Measurements from ENCODE around the gene MX1.
"Not testable (repeated sequence)": the region's sequence is repeated elsewhere in the genome, so short reads cannot be mapped to it uniquely, and the experiment has no call there.

Gene MX1

DNA sequence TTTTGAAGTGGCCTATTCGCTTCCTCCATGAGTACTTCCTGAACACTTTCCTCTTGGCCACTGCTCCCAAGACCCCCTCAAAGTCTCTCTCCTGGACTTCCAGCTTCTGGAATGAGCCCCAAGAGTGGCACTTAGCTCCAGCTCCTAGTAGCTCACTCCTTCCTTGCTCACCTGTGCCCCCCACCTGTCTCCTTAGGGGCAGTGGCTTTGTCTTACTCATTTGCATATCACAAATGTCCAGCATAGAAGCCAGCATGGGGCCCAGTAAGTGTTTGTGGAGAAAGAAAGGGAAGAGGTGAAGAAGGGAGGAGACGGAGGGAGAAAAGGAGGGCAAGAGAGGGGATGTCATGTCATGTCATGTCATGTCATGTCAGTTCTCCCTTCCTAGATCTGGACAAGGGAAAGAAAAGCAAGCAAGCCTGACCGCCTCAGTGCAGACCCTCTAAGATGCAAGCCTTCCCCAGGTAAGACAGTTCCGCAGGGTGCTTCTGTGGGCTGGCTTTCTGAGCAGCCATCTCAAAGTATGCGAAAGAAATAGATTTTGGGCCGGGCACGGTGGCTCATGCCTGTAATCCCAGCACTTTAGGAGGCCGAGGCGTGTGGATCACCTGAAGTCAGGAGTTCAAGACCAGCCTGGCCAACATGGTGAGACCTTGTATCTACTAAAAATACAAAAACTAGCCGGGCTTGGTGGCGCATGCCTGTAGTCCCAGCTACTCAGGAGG, 6.9 kb upstream of the MX1 start:
- TF ChIP-seq CTCF (IDR thresholded peaks at IDR 0.05), result no peak
- peaks cover 18% of the 10 kb centered on the region for H3K27me3 Mint-ChIP-seq (ENCODE audit: low read depth, poor library complexity)
- H3K27ac Mint-ChIP-seq, result no peak overlapping the region
- peak overlapping the region; percentile 85 for H3K4me3 Mint-ChIP-seq
- peaks cover 13% of the 10 kb centered on the region for H3K4me1 Mint-ChIP-seq
- no peaks in the 10 kb centered on the region for H3K36me3 Mint-ChIP-seq (ENCODE audit: low read depth)
- H3K9me3 Mint-ChIP-seq, result peaks cover 25% of the 10 kb centered on the region
- no peak for DNase-seq

DNA sequence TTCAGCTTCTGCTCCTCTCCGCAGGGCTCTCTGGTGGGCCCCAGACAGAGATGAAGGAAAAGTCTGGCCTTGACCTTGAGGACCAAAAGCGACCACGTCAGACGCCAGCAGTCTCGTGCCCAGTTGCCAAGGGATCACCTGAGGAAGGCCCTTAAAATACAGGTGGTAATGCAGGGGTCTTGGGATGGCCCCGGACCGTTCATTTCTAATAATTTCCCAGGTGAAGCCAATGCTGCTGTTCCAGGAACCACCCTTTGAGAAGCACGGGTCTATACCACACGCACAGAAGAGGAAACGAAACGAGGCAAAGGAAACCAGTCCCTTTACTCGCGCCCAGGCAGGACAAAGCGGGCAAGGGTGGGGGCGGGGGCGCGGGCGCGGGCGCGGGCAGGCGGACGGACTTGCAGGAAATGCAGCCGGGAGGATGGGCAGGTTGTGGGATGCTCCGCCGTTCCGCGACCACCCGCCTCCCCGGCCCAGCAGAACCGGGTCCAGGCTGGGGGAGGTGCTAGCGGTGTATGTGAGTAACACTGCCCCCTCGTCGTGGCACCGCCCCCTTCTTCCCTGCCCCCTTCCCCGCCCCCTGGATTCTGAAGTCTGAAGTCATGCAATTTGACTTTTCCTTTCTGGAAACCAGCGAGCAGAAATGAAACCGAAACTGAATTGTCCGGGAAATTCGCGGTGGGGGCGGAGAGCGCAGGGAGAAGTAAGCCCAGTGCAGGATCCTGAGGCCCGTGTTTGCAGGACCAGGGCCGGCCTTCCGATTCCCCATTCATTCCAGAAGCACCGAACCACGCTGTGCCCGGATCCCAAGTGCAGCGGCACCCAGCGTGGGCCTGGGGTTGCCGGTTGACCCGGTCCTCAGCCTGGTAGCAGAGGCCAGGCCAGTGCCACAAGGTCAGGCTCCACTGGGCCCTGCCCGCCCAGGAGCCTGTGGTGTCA, 5.8 kb upstream of the MX1 start:
- Mint-ChIP-seq H3K27me3 (ENCODE audit: low read depth, poor library complexity) (peaks cover 29% of the 10 kb centered on the region), H3K36me3 (ENCODE audit: low read depth) (no peaks in the 10 kb centered on the region), H3K9me3 (peaks cover 16% of the 10 kb centered on the region), H3K4me3 (peak overlapping the region; percentile 85), H3K27ac (no peak overlapping the region), H3K4me1 (peaks cover 13% of the 10 kb centered on the region)
- TF ChIP-seq CTCF (IDR thresholded peaks at IDR 0.05), result no peak
- DNase-seq, result peak; percentile 64

DNA sequence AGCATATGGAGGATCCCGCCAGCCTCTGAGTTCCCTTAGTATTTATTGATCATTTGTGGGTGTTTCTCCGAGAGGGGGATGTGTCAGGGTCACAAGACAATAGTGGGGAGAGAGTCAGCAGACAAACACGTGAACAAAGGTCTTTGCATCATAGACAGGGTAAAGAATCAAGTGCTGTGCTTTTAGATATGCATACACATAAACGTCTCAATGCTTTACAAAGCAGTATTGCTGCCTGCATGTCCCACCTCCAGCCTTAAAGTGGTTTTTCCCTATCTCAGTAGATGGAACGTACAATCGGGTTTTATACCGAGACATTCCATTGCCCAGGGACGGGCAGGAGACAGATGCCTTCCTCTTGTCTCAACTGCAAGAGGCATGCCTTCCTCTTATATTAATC, 5.0 kb upstream of the MX1 start:
- H3K27me3 Mint-ChIP-seq (ENCODE audit: low read depth, poor library complexity), result peaks cover 37% of the 10 kb centered on the region
- H3K4me1 Mint-ChIP-seq, result peaks cover 13% of the 10 kb centered on the region
- H3K36me3 Mint-ChIP-seq (ENCODE audit: low read depth); H3K27ac Mint-ChIP-seq; DNase-seq: not testable (repeated sequence)
- H3K9me3 Mint-ChIP-seq, result peaks cover 12% of the 10 kb centered on the region
- H3K4me3 Mint-ChIP-seq, result peak overlapping the region; percentile 85

DNA sequence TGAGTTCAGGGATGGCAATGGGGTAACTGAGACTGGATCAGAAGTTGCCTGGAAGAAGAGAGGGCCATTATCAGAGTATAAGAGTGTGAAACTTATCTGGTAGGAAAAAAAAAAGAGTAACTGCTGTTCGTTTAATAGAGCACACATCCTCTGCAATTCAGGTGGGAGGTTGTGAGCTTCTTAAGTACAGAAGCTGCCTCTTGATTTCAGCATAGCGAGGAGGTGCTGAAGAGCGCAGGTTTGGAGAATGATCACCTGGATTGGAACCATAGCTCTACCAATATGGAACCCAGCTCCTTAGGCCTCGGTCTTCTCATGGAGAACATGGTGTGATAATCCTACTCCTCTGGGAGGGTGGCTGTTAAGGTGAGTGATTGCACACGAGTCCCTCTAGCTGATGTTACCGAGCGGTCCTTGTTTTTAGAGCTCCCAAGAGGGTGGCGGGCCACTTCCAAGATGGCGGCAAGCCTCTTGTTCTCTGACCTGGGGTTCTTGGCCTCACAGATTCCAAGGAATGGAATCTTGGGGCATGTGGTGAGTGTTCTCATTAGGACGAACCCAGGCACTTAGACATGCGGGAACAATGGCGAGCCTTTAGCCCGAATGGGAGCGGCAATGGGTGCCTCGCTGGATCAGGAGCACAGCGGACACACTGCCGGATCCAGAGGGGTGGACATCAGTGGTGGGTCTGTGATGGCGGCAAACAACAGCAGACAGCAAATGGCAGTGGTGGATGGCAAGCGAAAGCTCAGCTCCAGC, 3.3 kb upstream of the MX1 start:
- no peak overlapping the region for H3K4me3 Mint-ChIP-seq
- peaks cover 13% of the 10 kb centered on the region for H3K4me1 Mint-ChIP-seq
- DNase-seq, result no peak
- H3K27ac Mint-ChIP-seq, result no peak overlapping the region
- peaks cover 4% of the 10 kb centered on the region for H3K9me3 Mint-ChIP-seq
- TF ChIP-seq CTCF (IDR thresholded peaks at IDR 0.05), result no peak
- peaks cover 54% of the 10 kb centered on the region for H3K27me3 Mint-ChIP-seq (ENCODE audit: low read depth, poor library complexity)
- H3K36me3 Mint-ChIP-seq (ENCODE audit: low read depth), result no peaks in the 10 kb centered on the region

- H3K4me1 Mint-ChIP-seq, result peaks cover 13% of the 10 kb centered on the region
- not testable (repeated sequence) for H3K36me3 Mint-ChIP-seq (ENCODE audit: low read depth); H3K4me3 Mint-ChIP-seq; DNase-seq; H3K27ac Mint-ChIP-seq; H3K9me3 Mint-ChIP-seq
- peaks cover 60% of the 10 kb centered on the region for H3K27me3 Mint-ChIP-seq (ENCODE audit: low read depth, poor library complexity)
Measured at GRCh38 chr21:41423305-41423636, 2.8 kb upstream of the MX1 start.

DNA sequence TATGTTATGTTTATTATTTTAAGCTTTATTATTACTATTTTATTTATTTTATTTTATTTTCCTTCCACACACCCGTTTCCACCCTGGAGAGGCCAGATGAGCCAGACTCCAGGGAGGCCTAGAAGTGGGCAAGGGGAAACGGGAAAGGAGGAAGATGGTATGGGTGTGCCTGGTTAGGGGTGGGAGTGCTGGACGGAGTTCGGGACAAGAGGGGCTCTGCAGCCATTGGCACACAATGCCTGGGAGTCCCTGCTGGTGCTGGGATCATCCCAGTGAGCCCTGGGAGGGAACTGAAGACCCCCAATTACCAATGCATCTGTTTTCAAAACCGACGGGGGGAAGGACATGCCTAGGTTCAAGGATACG, 468 bp upstream of the MX1 start:
- Mint-ChIP-seq H3K9me3 (no peaks in the 10 kb centered on the region), H3K4me1 (peaks cover 11% of the 10 kb centered on the region), H3K27me3 (ENCODE audit: low read depth, poor library complexity) (peaks cover 78% of the 10 kb centered on the region), H3K27ac (no peak overlapping the region), H3K4me3 (peak overlapping the region; percentile 76), H3K36me3 (ENCODE audit: low read depth) (no peaks in the 10 kb centered on the region)
- no peak for TF ChIP-seq CTCF (IDR thresholded peaks at IDR 0.05)
- DNase-seq, result no peak

All from nephron progenitor cell (in vitro differentiated cells).